HG02870 (cell line): ENCODE data around the gene BOD1.

Experiments used
- ATAC-seq: cut with Tn5 transposase; IDR thresholded peaks from one replicate; pipeline ENCODE4 v1.9.1; 2021; ENCODE audit warnings: mild to moderate bottlenecking, moderate library complexity; ENCODE audit not compliant: unreplicated experiment

Gene BOD1

DNA sequence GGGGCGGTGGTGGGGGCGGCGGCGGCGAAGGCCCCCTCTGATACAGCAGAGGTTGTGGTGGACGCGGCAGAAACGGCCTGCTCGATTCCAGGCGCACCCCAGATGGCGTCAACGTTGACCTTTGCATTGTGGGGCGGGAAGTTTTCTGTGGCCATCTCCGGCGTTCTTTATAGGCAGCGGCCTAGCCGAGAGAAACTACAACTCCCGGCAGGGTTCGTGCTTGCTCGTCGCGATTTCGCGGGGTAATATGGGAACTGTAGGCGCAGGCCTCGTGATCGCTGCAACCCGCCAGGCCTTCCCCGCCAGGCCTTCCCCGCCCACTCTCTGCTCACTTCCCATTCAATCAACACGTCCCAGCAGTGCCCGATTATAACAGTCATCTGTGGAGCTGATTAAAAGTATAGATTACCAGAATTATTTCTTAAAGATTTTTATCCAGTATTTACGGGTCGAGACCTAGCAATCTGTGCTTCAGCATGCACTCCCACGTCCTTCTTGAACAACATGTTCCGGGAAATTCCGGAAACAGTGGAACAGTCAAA lies at the start of gene BOD1:
BOD1 (minus strand) TSS at position 74 of the 542 bp plus-strand sequence. CDS start 214 bp downstream, outside the sequence.
- ATAC-seq, result peak; percentile 91

DNA sequence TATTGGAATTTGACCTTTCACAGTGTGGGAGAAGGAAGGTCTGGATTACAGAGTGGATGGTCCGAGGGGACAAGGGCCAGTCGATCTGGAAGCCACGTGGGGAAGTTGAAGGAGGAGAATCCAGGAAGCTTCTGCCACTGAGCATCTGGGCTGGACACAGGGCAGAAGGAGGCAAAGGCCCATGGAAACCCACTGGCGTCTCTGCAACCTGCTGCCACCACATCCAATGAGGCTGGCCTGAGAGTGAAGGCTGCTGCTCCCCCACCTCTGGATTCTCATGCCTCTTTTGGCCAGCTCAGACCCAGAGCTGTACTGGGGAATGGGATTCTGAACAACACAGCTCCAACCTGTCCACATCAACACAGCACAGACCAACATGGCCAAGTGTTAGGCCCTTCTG lies 48.9 kb upstream of the BOD1 start:
- no peak for ATAC-seq

DNA sequence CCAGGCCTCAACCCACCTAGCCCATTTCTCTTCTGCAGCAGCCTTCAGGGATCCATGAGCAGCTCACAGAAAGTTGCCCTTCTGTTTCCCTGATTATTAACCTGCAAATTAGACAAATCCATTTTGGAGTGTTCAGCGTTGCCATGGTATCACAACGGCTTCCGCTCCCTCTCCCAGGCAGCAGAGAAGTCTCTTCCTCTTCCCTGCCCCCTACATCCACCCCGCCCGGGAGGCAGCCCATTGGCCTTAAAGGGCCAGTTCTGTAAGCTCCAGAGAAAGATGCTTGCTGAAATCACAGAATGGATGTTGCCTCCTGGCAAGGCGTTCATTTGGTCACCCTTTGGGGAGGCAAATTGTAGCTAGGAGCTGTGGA lies 47.7 kb upstream of the BOD1 start:
- ATAC-seq, result no peak

DNA sequence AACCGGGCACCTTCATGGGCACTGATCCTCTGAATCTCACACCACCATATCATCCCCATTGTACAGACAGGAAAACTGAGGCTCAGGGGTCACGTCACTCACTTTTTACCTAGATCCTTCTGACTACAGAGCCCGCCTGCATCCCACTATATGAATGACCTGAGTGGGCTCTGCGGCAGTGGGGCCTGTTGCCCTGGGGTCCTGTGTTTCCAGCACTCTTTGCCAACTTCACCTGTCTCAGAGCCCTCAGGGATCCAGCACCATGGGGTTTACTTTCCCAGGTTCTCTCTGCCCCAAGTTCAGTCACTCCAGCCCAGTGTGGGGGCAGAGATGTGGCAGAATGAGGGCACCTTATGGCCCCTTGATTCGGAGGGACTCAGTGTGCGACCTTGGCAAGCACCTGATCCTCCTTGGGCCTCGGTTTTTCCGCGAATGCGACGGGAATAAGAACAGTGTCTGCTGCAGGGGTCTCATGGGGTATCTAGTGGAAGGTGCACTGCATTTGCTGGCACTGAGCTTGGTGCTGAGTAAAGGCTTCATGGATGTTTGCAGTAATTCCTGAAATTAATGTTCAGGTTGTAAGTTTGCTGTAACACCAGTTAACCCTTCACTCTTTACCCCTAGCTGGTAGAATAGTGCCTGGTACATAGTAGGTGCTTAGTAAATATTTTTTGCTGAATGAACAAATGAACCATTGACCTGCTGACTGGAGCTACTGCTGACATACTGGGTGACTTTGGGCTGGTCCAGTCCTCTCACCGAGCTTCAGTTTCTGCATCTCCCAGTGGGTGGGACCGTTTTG lies 47.1 kb upstream of the BOD1 start:
- no peak for ATAC-seq

DNA sequence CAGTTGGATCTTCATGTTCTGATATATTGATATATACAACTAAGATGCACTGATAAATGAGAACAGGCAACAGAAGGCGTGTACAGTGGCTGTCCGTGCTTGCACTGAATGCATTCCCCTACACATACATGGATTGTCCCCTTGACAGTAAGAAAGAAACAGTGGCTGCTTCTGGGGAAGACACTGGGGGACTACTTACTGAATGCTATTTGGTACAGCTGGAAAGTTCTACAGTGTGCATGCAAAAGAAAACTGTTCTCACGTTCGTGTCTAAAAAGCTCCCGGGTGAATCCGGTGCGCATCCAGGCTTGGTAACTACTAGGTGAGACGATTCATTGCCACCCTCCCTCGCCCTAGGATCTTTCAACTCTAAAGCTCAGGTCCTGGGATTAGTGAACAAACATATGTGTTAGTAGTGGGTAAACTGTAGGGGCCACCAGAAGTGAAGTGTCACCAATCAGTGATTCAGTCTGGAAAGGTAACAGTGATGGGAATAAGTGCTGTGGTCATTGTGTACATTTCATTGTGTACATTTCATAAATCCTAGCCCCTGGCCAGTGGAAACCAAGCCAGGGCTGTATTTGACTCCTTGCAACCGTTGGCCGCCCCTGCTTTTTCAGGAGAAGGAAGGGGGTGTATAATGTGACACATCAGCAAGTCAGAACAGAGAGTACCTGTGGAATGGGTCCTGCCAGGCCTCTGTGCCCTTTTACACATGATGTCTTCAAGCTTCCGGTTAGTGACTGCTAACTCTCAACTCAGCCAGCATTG lies 46.3 kb upstream of the BOD1 start:
- no peak for ATAC-seq

DNA sequence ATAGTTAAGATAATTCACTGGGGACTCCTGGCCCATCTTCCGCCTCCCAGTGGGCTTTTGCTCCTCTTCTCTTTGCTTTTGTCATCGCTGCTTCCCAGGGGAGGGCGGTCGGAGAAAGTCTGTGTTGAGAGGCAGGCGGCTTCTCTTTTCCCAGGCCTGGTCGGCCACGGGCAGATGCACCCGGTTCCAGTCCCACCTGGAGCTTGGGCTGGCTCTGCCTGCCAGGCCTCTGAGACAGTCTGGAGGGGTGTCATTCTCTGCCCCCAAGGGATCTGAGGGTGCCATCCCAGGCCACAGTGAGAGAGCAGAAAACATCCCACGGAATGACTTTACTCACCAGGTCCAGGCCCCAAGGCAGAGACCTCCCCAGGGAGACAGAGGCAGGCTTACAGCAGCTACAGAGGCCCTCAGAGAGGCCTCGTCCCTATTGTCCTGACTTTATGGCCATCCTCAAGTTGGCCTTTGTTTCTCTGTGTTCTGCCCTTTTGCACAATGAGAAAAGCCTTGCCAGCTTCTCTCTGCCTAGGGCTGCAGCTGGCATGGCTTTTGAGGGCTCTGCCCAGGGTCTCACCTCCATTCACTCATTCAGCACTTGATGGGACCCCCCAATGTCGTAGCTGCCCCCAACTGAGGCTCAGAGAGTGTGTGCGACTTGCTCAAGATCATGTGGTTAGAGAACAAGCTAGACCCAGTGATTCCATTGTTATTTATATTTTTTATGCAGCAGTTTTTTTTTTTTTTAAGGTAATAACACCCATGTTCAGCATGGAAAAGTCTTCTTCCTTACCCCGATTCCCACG lies 44.2 kb upstream of the BOD1 start:
- ATAC-seq, result no peak

DNA sequence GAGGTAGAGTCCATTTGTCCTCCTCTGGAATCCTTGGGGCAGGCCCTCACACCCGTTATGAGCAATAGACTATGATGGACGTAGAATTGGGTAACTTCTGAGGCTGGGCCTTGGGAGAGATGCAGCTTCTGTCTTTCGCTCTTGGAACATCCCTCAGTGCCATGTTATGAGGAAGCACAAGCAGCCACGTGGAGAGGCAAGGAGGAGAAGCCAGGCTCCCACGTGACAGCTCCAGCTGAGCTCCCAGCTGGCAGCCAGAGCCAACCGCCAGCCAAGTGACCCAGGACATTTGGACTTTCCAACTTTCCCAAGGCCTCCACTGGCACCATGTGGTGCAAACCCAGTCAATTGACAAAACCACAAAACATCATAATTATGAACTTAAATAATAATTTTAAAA lies 43.0 kb upstream of the BOD1 start:
- no peak for ATAC-seq

DNA sequence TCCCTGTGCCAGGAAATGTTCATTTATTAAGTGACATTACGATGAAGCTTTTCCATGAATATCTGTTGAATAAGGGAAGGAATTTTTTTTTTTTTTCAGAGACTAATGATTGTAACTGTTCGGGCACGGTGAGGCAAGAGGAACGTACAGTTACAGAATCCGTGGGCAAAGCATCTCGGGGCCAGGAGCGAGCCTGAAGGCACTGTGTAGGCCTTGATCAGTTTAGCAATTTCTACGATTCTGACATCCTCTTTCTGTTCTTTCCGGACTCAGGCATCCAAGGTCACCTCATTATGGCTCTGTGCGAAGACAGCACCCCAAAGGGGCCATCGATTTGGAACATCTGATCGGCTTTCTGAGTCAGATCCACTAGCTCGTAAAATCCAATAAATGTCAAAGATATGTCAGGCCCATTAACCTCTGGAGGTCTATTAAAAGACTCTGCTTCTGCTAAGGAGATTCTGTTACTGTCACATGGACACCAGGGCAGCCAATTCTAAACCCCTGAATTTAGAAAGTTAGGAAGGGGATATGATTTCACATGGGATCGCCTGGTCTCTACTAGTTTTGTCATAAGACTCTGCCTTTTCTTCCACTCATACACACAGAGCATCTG lies 41.4 kb upstream of the BOD1 start:
- no peak for ATAC-seq

DNA sequence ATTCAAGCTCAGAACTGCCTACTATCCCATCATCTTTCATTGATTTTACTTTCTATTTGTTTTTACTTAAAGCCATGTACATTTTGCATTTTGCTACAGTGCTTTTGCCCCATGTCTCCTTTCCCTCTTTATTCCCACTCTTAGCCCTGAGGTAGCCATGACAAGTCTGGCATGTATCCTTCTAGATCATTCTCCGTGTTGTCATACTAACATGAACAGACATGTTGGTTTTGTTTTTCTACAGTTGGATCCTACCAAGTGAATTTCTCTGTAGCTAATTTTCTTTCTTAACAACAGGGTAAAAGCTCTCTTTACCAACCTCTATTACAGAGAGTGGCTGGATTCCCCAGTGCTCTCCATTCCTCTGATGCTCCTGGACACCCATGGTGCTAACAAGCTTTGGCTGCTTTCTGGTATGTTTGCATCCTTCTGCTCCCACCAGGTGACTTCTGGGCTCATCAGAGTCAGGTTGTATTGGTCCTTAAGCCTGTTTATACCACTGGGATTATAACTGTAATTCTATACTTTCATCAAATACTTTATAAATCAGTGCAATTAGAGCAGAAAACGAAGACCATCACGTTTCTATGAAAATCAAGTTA lies 38.8 kb upstream of the BOD1 start:
- ATAC-seq, result no peak

DNA sequence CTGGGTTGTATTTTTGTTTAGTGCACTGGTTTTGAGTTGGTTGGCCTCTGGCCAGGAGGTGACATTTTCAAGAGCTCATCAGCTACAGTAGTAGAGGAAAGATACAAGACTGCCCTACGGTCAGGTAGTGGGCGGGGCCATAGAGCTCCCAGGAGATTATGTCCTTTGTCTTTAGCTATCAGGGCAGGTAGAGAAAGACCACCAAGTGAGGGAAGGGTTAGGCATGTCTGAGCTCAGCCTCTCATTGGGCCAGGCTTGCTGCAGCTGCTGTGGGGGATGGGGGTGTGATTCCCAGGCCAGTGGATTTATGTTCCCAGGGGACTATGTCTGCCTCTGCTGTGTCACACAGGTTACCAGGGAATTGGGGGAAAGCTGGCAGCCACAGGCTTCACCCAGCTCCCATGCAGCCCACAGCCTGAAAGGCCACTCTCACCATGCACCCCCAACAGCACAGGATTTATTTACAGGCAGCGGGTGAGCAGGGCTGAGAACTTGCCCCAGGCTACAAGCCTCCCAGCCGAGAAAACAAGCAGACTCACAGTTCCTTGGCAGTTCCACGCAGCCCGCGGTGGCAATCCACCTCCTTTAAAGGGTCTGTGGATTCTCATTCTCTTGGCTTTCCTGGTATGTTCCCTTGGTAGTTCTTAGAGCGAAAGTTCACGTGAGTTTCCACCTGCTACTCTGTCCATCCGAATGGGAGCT lies 37.5 kb upstream of the BOD1 start:
- no peak for ATAC-seq

DNA sequence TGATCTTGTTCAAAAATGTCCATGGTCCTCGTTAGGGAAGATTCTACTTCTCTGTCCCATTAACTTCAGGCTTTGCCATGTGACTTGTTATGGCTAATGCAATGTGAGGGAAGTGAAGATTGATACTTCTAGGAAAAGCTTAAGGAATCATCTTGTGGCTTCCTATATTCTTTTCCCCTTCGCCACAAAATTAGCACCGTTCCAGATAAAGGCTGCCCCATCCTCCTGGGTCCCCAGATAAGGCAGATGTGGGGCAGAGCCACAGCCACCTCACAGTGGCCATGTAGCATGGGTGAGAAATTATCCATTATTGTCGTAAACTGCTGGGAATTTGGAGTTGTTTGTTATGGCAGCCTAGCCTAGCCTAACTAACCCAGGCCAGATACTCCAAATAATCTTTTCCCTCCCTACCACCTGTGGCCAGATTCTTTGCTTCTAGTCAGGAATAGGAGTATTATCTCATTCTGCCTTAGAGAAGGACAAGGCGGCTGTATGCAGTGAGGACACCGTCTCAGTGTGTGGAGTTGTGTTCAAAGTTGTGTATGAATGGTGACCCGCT lies 31.9 kb upstream of the BOD1 start:
- no peak for ATAC-seq

DNA sequence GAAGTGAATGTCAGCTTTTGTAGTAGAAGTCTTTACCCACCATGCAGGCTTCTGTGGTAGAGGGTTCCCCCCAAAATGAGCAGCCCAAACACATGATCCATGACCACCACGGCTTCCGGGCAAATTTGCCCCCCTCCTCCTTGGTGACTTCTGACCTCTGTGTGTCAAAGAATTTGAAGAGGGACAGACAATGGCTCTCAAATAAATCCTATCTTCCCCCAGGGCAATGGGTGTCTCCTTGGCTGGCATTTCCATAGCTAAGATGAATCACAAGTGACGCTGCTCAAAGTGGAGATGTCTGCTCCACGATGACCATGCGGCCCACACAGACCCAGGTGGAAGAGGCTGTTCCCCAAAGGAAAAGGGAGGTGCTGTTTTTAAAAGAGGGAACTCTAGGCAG lies 30.2 kb upstream of the BOD1 start:
- no peak for ATAC-seq

DNA sequence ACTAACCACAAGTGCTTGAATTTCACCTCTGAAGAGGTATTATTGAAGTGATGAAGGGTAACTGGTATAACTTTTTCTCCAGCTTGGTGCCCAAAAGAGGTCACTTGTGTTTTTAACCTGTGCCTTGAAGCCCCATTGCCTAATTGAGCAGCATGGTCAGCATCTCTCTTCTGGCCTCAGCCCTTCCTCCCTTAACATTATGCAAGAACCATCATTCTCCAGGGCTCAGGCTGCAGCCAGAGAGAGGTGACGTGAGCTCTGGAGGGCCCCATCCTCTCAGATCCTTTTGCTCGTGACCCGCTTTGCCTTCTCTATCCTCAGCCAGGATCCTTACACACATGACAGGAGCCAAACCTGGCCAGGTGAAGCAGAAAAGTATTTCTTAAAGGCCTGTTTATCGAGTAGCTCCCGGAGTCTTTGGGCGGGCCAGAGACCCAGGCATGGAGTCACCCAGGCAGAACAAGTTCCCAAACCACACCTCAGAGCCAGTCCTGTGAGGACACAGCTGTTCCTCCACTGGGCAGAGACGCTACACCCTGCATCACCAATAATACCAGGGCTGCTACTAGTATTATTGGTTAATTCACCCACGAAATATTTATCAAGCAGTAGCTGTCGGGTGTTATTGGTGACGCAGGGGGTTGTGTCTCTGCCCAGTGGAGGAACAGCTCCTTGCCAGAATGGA lies 29.6 kb upstream of the BOD1 start:
- no peak for ATAC-seq

DNA sequence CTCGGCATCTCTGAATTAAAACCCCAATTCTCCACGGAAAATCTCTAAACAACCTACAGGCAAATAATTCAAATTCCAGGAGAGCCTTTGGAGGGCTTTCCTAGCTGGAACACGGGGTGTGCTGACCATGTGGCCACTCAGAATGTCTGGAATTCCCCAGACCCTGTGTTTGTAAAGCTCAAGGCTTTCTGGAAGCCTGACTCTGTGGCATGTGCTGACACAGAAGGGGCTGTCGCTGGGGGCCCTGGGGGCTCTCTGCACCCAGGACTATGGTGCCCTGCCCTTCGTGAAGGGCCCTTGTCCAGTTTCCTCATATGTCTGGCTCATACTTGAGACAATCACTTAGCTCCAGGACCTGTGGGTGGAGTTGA lies 29.0 kb upstream of the BOD1 start:
- ATAC-seq, result no peak

DNA sequence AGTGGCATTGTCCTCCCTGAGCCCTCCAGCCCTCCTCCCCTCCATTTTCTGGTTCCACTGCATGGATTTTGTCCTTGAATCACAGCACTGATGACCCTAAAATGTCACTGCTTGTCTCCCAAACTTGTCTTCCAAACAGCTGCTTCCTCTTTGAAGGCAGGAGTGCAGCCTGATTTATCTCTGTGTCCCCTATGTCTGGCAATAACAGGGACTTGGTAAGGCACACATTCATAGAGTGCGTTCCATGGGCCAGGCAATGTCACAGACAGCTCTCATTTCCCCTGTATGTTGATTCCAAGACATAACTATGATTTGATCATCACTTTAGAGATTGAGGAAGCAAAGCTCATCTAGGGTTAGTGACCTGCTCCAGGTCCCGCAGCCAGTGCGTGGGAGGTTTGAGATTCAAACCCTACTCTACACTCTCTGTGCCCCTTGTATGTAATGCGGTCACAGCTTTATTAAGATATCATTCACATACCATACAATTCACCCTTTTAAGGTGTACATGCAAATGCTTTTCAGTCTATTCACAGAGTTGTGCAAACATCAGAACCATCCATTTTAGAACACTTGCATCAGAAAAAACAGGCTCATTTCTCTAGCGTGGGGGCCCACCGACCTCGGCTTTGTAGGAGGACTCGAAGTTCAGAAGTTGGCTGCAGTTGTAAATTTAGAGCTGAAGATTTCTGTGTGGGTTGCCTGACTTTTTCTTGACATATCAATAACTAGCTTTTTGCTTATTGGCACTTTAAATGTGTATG lies 28.4 kb upstream of the BOD1 start:
- ATAC-seq, result no peak

DNA sequence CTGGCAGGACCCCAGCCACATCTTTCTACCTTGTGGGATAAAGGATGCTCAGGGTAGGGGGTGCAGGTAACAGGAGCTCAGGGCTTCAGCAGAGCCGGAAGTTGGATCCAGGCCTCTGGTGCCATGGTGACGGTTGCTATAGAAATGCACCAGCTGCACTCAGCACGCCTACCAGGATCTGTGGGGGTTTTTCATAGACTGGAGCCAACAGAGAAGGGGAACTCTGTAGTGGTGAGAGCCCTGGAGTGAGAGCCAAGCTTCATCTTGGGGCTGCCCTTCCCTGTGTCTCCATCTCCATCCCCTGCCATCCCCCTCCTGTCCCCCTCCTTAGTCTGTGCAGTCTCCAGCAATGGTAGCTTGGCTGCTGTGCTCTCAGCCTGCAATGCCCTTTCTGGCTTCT lies 27.5 kb upstream of the BOD1 start:
- ATAC-seq, result peak; percentile 82

DNA sequence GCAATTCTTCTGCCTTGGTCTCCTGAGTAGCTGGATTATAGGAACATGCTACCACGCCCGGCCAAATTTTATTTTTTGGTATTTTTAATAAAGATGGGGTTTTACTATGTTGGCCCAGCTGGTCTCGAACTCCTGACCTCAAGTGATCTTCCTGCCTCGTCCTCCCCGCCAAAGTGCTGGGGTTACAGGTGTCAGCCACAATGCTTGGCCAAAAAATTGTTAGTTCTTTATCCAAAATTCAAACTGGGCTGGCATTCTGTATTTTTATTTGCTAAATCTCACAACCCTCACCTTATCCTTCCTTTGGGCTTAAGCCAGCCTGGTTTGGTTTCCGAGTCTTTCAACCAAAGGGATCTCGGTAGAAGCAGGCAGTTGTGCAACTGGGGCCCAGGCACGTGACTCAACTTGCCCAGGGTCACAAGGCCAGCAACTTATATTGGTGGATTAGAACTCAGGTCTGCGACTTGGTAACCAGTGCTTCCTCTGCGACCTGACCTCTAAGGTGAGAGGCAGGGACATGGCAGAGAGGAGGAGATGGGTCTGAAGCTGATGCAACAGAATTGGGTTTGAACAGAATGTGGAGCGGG lies 26.5 kb upstream of the BOD1 start:
- ATAC-seq, result no peak
